Measurements from ENCODE around the gene CITED2.
"Not testable (repeated sequence)": the region's sequence is repeated elsewhere in the genome, so short reads cannot be mapped to it uniquely, and the experiment has no call there.

CITED2 gene

GRCh38 chr6:139363797-139364196 lies 10.7 kb downstream of the CITED2 start:
- not testable (repeated sequence) for DNase-seq

- DNase-seq = not testable (repeated sequence)
These were observed 11.3 kb downstream of the CITED2 start for GRCh38 chr6:139363123-139363522.

GRCh38 chr6:139361211-139361610 lies 13.2 kb downstream of the CITED2 start:
- DNase-seq = no peak

- no peak for DNase-seq
These were observed 17.5 kb downstream of the CITED2 start for GRCh38 chr6:139356924-139357323.

GRCh38 chr6:139355777-139356445 lies 18.5 kb downstream of the CITED2 start:
- DNase-seq = no peak

GRCh38 chr6:139355172-139355571 lies 19.3 kb downstream of the CITED2 start:
- no peak for DNase-seq

GRCh38 chr6:139354189-139354588 lies 20.3 kb downstream of the CITED2 start:
- no peak for DNase-seq

- no peak for DNase-seq
These were observed 24.9 kb downstream of the CITED2 start for GRCh38 chr6:139349464-139350020.

- DNase-seq = no peak
These were observed 28.1 kb downstream of the CITED2 start for GRCh38 chr6:139346392-139346791.

- no peak for DNase-seq
These were observed 30.1 kb downstream of the CITED2 start for GRCh38 chr6:139344186-139344963.

- DNase-seq = no peak
These were observed 31.2 kb downstream of the CITED2 start for GRCh38 chr6:139343052-139343750.

- no peak for DNase-seq
These were observed 33.4 kb downstream of the CITED2 start for GRCh38 chr6:139341060-139341459.

GRCh38 chr6:139338795-139339194 lies 35.7 kb downstream of the CITED2 start:
- no peak for DNase-seq

- DNase-seq = no peak
These were observed 36.6 kb downstream of the CITED2 start for GRCh38 chr6:139337830-139338229.

GRCh38 chr6:139337001-139337400 lies 37.4 kb downstream of the CITED2 start:
- DNase-seq = no peak

- no peak for DNase-seq
These were observed 38.0 kb downstream of the CITED2 start for GRCh38 chr6:139336488-139336887.

- DNase-seq = no peak
These were observed 38.8 kb downstream of the CITED2 start for GRCh38 chr6:139335447-139336210.

GRCh38 chr6:139334806-139335446 lies 39.5 kb downstream of the CITED2 start:
- no peak for DNase-seq

- no peak for DNase-seq
These were observed 43.5 kb downstream of the CITED2 start for GRCh38 chr6:139330826-139331500.

GRCh38 chr6:139330306-139330705 lies 44.1 kb downstream of the CITED2 start:
- no peak for DNase-seq

GRCh38 chr6:139329224-139329623 lies 45.2 kb downstream of the CITED2 start:
- DNase-seq = no peak

- DNase-seq = no peak
These were observed 47.4 kb downstream of the CITED2 start for GRCh38 chr6:139327038-139327437.
